Activated T-helper 2 cell treated with anti-CD3 and anti-CD28 coated beads, Interferon-gamma antibody, Interleukin-2, Interleukin-4, amounts not matched to agents 10 μg/mL and 5 μg/mL and 100 μg/mL, durations not matched to agents 14 hours and 24 hours and 36 hours (primary cell): ENCODE results near the gene AKT1. TPM values are rescaled to one million over a fixed set of nuclear protein-coding genes. Genes with fewer than 3 reads are reported as not detected.
A peak's percentile ranks its signal among the peaks of the same experiment; 100 is the strongest.

Experiments used
- DNase-seq: peaks from one replicate; pipeline ENCODE4 v3.0.0; 2021; ENCODE audit warnings: low spot score
- H3K27ac Mint-ChIP-seq: one replicate; pipeline ENCODE4 v1.8.0; 2021; ENCODE audit warnings: mixed read lengths
- H3K27me3 Mint-ChIP-seq: one replicate; pipeline ENCODE4 v1.8.0; 2021; ENCODE audit warnings: low read depth, mixed read lengths
- H3K36me3 Mint-ChIP-seq: one replicate; pipeline ENCODE4 v1.8.0; 2021; ENCODE audit warnings: low read depth, mixed read lengths
- H3K4me1 Mint-ChIP-seq: one replicate; pipeline ENCODE4 v1.8.0; 2021; ENCODE audit warnings: low read depth, mixed read lengths
- H3K4me3 Mint-ChIP-seq: one replicate; pipeline ENCODE4 v1.8.0; 2021; ENCODE audit warnings: low read depth, mild to moderate bottlenecking, moderate library complexity, mixed read lengths
- H3K9me3 Mint-ChIP-seq: one replicate; pipeline ENCODE4 v1.8.0; 2021; ENCODE audit warnings: mixed read lengths
- intact Hi-C: fragments of 100-400 bp; cut with micrococcal nuclease; formaldehyde crosslinking; loops from one replicate; pipeline ENCODE4 v1.15.1; 2023
- total RNA-seq: library from RNA; stranded (reverse); gene quantifications from 2 replicates; pipeline ENCODE4 v1.2.3, GENCODE V29; 2022

Gene AKT1
- total RNA-seq, 1 donor from 2014 or later = 145 TPM

DNA sequence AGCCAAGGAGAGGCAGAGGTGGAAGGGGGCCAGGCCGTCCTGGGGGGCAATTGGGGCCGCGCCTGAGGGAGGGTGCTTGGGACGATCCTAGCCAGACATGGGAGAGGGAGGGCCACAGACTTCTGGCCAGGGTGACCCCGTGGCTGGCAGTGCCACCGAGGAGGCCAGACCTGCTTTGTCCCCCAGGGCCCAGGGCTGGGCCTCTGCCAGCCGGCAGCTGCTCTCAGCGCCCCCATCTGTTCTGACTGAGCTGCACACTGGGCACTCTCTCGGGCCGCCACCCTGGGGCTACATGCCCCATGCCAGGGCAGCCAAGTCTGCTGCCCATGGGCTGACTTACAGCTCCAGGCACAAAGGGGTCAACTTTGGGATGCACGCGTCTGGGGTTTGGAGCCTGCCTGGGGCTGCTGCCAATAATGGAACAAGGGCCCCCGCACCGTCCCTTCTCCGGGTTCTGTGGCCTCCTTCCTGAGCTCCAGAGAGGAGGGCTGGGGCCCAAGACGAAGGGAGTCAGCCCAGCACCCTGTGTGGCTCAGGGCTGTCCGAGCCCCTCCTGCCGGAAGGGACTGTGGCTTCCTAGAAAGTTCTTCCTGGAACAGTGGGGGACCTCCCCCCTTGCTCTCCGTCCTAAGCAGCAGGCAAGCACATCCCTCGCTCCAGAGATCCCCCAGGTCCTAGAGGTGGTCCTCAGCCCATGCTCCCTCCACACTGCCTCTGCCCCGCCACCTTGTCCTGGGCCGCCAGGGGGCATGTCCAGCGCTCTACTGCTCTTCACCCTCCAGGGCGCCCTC is 70.4 kb downstream of the AKT1 start:
- no peak overlapping the region for H3K27ac Mint-ChIP-seq
- intact Hi-C loops = loop anchor here (2.0 kb wide), 1 partner anchor 28 kb away; the partner anchor contains the start of gene SIVA1
- H3K4me1 Mint-ChIP-seq = no peaks in the 10 kb centered on the region
- peak overlapping the region; percentile 55 for H3K4me3 Mint-ChIP-seq
- DNase-seq = no peak
- no peaks in the 10 kb centered on the region for H3K27me3 Mint-ChIP-seq
- no peaks in the 10 kb centered on the region for H3K36me3 Mint-ChIP-seq
- no peaks in the 10 kb centered on the region for H3K9me3 Mint-ChIP-seq

DNA sequence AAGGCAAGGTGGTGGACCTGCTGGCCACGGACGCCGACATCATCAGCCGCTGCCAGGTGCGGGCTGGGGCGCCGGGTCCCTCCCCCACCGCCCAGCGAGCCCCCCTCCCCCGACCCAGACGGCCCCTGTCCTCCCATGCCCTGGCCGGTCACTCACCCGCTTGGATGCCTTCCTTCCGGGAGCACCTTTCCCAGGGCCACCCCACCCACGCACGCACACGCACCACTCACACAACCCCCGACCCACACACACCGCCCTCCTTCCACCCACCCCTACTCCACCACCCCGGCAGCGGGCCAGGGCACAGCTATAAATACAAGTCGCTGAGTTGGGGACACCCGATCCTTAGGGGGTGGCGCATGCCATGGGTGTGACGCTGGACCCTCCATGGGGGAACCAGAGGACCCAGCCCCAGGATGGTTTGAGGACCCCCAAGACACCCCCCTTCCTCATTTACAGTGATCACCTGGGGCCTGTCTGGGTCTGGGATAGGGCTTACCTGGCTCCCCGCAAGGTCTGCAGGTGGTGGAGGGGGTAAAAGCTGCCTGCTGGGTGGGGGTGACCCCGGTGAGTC is 71.1 kb downstream of the AKT1 start:
- Mint-ChIP-seq H3K27ac (no peak overlapping the region), H3K36me3 (peaks cover 5% of the 10 kb centered on the region), H3K27me3 (no peaks in the 10 kb centered on the region), H3K4me3 (peak overlapping the region; percentile 55), H3K9me3 (no peaks in the 10 kb centered on the region), H3K4me1 (no peaks in the 10 kb centered on the region)
- DNase-seq = no peak
- intact Hi-C loops = loop anchor here (2.0 kb wide), 1 partner anchor 28 kb away; the partner anchor contains the start of gene SIVA1

DNA sequence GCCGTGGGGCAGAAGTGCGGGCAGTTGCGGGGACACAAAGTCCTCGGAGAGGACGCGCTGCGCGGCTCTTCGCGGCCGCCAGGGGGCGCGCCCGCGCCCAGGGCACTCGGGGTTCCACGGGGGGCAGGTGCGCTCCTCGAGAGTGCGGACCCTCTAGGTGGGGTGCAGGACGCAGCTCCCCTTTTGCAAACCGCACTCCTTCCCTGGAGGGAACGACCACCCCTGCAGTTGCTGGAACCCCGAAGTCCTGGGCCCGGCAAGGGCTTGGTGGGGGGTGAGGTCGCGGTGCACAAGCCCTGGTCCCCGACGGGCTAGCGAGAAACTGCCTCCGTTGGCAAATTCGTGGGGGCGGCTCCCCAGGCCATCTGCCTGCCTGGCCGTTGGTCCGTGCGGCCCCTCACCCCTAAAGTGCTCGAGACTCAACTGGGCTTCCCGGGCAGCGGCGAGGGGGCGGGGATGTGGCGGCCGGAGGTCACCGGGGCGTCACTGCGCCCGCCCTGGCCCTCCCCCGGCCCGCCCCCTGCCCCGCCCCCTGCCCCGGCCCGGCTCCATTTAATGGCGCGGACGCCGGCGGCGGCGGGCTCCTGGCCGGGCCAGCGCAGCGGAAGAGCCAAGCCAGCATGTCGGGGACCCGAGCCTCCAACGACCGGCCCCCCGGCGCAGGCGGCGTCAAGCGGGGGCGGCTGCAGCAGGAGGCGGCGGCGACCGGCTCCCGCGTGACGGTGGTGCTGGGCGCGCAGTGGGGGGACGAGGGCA is 71.7 kb downstream of the AKT1 start, which contains the start of gene ADSS1:
TSS of gene ADSS1 (plus strand) at position 579 of the 756 bp plus-strand sequence. CDS start at position 621, 42 bp downstream.
- DNase-seq = peak; percentile 54
- intact Hi-C loops = loop anchor here (2.0 kb wide), 1 partner anchor 29 kb away; the partner anchor contains the start of gene SIVA1

DNA sequence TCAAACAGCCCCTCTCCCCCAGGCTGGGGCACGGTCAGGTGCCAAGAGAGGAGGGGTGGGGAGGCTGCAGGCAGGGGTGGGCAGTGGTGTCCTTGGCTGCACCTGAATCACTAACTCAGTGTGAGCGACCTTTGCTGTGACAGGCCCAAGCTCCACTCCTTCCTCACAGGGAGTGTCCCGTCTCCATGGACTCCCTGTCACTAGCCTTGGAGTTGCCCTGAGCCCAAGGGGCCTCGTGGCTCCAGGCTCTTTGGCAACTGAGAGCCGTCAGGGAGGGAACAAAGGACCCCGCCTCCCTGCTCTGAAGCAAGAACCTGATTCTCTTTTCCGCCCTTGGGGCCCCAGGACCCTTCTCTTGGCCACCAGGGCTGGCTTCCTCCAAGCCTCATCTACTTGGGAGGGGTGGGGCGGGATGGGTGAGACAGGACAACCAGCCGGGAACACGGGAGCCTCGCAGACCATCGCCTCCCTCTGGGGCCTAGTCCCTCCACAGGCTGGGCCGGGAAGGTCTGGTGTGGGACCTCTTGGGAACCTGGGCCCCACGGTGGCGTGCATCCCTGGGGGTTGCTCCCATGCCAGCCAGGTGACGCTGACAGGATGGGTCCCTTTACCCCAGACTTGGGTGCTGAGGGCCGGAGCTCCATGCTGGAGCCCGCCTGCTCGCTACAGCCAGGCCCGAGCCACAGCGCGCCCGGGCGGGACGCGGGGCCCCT is 72.5 kb downstream of the AKT1 start:
- no peaks in the 10 kb centered on the region for H3K27me3 Mint-ChIP-seq
- no peak for DNase-seq
- H3K9me3 Mint-ChIP-seq = no peaks in the 10 kb centered on the region
- H3K4me1 Mint-ChIP-seq = no peaks in the 10 kb centered on the region
- intact Hi-C loops = no loop called here
- no peak overlapping the region for H3K27ac Mint-ChIP-seq
- peaks cover 5% of the 10 kb centered on the region for H3K36me3 Mint-ChIP-seq
- H3K4me3 Mint-ChIP-seq = no peak overlapping the region

More for the DNA sequence above, 71.7 kb downstream of the AKT1 start, which contains the start of gene ADSS1:
- peaks cover 5% of the 10 kb centered on the region for H3K36me3 Mint-ChIP-seq
- no peaks in the 10 kb centered on the region for H3K4me1 Mint-ChIP-seq
- no peak within 1 kb of the TSS for H3K27ac Mint-ChIP-seq
- no peaks in the 10 kb centered on the region for H3K27me3 Mint-ChIP-seq
- H3K4me3 Mint-ChIP-seq = peak within 1 kb of the TSS; percentile 58
- no peaks in the 10 kb centered on the region for H3K9me3 Mint-ChIP-seq

DNA sequence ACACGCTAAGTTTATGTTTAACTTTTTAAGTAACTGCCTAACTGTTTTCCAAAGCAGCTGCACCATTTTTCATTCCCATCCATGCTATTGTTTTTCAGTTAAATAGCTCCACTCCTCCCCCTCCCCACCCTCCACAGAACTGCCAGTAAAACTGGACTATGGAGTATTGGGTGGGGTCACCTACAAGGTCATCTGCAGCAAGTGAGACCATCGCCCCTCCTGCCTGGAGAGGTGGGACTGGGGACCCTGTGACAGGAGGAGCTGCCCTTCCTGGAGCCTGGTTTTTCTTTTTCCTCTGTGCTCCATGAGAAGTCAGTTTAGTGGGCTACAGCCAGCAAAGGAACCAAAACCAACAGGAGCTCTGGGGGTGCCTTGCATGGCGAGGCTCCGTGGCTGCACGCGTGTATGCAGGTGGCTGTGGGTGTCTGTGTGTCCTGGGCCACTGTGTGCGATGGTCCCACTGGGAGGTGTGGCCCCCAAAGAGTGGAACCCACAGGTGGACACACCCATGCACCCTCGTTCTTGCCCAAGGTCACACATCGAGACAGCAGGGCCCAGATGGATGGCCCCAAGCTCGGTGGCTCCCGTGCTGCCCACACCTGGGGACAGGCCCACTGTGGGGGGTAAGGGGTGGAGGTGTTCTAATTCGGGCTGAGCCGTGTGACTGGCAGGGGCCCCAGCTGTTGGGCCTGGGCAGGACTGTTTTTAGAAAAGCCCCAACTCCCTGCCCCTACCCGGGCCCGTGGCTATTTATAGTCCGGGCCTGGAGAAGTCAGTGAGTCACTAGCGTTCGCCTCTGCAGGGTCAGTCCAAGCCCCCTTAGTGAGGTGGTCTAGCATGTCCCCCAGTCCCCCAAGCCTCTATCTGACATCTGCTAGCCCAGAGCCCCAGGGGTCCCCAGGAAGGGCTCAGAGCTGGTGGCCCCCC is 73.8 kb downstream of the AKT1 start:
- intact Hi-C loops = no loop called here
- DNase-seq = no peak
- no peaks in the 10 kb centered on the region for H3K4me1 Mint-ChIP-seq
- H3K9me3 Mint-ChIP-seq = no peaks in the 10 kb centered on the region
- H3K36me3 Mint-ChIP-seq = peaks cover 5% of the 10 kb centered on the region
- H3K27me3 Mint-ChIP-seq = no peaks in the 10 kb centered on the region
- H3K27ac Mint-ChIP-seq = no peak overlapping the region
- H3K4me3 Mint-ChIP-seq = no peak overlapping the region

Other genes with a start within 250 kb of the AKT1 start
- not detected in 2 replicates for gene C14orf180, start 216.0 kb downstream of the AKT1 start, total RNA-seq
- gene TMEM179, start 191.0 kb downstream of the AKT1 start, total RNA-seq = 0.18 and 0.30 TPM in 2 replicates
- 93.7 and 93.8 TPM in 2 replicates for gene INF2, start 106.1 kb downstream of the AKT1 start, total RNA-seq
- gene ADSS1, start 71.5 kb downstream of the AKT1 start, total RNA-seq = 1.1 and 2.4 TPM in 2 replicates
- gene SIVA1, start 42.6 kb downstream of the AKT1 start, total RNA-seq = 96.0 and 104 TPM in 2 replicates
- gene ZBTB42, start 5.4 kb upstream of the AKT1 start, total RNA-seq = 5.2 and 5.4 TPM in 2 replicates
- 8.5 TPM in 2 replicates for gene CEP170B, start 69.5 kb upstream of the AKT1 start, total RNA-seq
- gene PLD4, start 129.1 kb upstream of the AKT1 start, total RNA-seq = 0.16 and 0.23 TPM in 2 replicates
- 0.02 and 0.07 TPM in 2 replicates for gene AHNAK2, start 182.6 kb upstream of the AKT1 start, total RNA-seq
- gene CLBA1, start 190.0 kb upstream of the AKT1 start, total RNA-seq = 0.94 and 1.4 TPM in 2 replicates
- 47.7 and 49.6 TPM in 2 replicates for gene CDCA4, start 225.3 kb upstream of the AKT1 start, total RNA-seq